ENCODE data around the gene TMTC2. TPM values are rescaled to one million over a fixed set of nuclear protein-coding genes. Genes with fewer than 3 reads are reported as not detected.

The TMTC2 gene
- total and polyA plus RNA-seq, 2 donors (not counting 3 experiments of a cell fraction or from before 2014, with no cell fraction given), result 4.1 to 7.8 TPM

GRCh38 chr12:82793751-82794281 lies 107.1 kb downstream of the TMTC2 start:
- Histone ChIP-seq H3K9ac (replicated peaks; ENCODE audit: extremely low read depth, insufficient read depth, low read length) (no peak overlapping the region), H3K27me3 (ENCODE audit: control insufficient read depth in 2 of 2, insufficient read depth in 2 of 2, low read length in 2 of 2) (no peaks in the 10 kb centered on the region), H3K79me2 (ENCODE audit: control insufficient read depth, insufficient read depth, low read length) (no peaks in the 10 kb centered on the region), H3K4me3 (replicated peaks in 1 of 3; ENCODE audit: insufficient read depth in 1 of 3, low read depth in 1 of 3, low read length in 3 of 3) (no peak overlapping the region), H3K4me2 (ENCODE audit: insufficient read depth, low read length) (no peak overlapping the region), H2AFZ (ENCODE audit: low read depth, low read length) (no peak overlapping the region), H3K9me3 (replicated peaks; ENCODE audit: control insufficient read depth, insufficient read depth, low read length) (no peaks in the 10 kb centered on the region), H3K36me3 (ENCODE audit: control insufficient read depth in 2 of 2, extremely low read depth in 1 of 2, insufficient read depth in 2 of 2, low read length in 2 of 2) (no peaks in the 10 kb centered on the region), H4K20me1 (replicated peaks; ENCODE audit: control insufficient read depth, extremely low read depth, insufficient read depth, low read length) (no peaks in the 10 kb centered on the region), H3K4me1 (ENCODE audit: control insufficient read depth, extremely low read depth, insufficient read depth, low read length) (no peaks in the 10 kb centered on the region), H3K27ac (ENCODE audit: insufficient read depth, low read depth, low read length) (no peak overlapping the region), H3K9me1 (replicated peaks; ENCODE audit: control insufficient read depth, extremely low read depth, insufficient read depth, low read length) (no peaks in the 10 kb centered on the region)
- no TSS peak for BruUV-seq (replicated peaks)
- POLR2A ChIA-PET, result no interaction called here
- no peak for DNase-seq (ENCODE audit: low read depth, low spot score)
- dilution Hi-C loops (cut with MboI; ENCODE audit: extremely low pct_ligation_motif_present, low sequenced_read_pairs) (no loop called here), intact Hi-C loops (cut with micrococcal nuclease) (no loop called here)
- FAIRE-seq, result no peak
- no peak for TF ChIP-seq EZH2 (IDR thresholded peaks at IDR 0.05; ENCODE audit: borderline replicate concordance, low read depth, low read length, severe bottlenecking)
- TF ChIP-seq JUN (IDR thresholded peaks at IDR 0.05; ENCODE audit: borderline replicate concordance, insufficient read depth, insufficient read length, low read depth), result no peak
- TF ChIP-seq GATA2 (IDR thresholded peaks at IDR 0.05; ENCODE audit: insufficient read depth, insufficient read length, low read depth, low read length), result no peak
- TF ChIP-seq POLR2AphosphoS5 (IDR thresholded peaks at IDR 0.05; ENCODE audit: insufficient read depth, low read depth, low read length), result no peak
- TF ChIP-seq CTCF (IDR thresholded peaks at IDR 0.05; ENCODE audit: extremely low read depth in 1 of 2, insufficient read depth in 1 of 2, low read depth in 1 of 2, low read length in 2 of 2), result no peak
- no peak for TF ChIP-seq MAX (IDR thresholded peaks at IDR 0.05; ENCODE audit: insufficient read depth, insufficient read length)
- TF ChIP-seq POLR2A (IDR thresholded peaks at IDR 0.05; ENCODE audit: low read depth, low read length), result no peak
- no peak for TF ChIP-seq FOS (IDR thresholded peaks at IDR 0.05; ENCODE audit: borderline replicate concordance, insufficient read depth, low read length)
- TF ChIP-seq MYC (IDR thresholded peaks at IDR 0.05; ENCODE audit: low read depth, low read length), result no peak
- CTCF ChIA-PET, result interaction anchor here (0.6 kb wide), 1 partner anchor 132 kb away, joined by 3 read pairs; no protein-coding TSS in a partner anchor
